Renal cortex interstitium (tissue), 11 donors: Measurements from ENCODE around the gene RABGAP1L. TPM values are rescaled to one million over a fixed set of nuclear protein-coding genes. Genes with fewer than 3 reads are reported as not detected.
"Not testable (repeated sequence)": the region's sequence is repeated elsewhere in the genome, so short reads cannot be mapped to it uniquely, and the experiment has no call there.

Source experiments
- DNase-seq, 11 donors: peaks; one replicate each; pipeline ENCODE4 v3.0.0-alpha.2; 2013; ENCODE audit warnings: low read depth in 9 of 11, low spot score in 4 of 11; ENCODE audit errors: extremely low read depth in 1 of 11
- polyA plus RNA-seq, 3 donors: library from polyadenylated mRNA; unstranded; fragments of 120-200 nt; gene quantifications; one replicate each; pipeline ENCODE4 v1.2.1, GENCODE V29; 2013; ENCODE audit not compliant: insufficient read length in 3 of 3

The RABGAP1L gene
- polyA plus RNA-seq, 3 donors, result 25.2 to 31.2 (median 30.0) TPM

DNA sequence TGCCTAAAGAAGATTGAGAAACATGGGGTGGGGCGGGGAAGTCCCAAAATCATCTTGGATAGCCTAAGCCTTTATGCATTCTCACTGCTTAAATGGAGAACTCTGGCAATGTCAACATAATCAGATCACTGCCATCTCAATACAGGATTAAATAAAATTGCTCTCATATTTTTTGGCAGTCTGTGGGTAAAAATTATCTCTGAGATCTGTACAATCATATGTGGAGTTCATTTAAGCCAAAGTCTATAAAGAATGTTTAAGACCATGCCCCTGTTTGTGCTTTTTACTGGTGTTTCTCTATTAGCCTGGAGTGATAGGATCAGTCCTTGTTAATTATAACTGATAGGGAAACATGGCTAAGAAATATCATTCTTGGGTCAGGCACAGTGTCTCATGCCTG lies 424.8 kb downstream of the RABGAP1L start:
- DNase-seq, result no peak

GRCh38 chr1:174588618-174589017 lies 429.3 kb downstream of the RABGAP1L start:
- DNase-seq, result not testable (repeated sequence)

DNA sequence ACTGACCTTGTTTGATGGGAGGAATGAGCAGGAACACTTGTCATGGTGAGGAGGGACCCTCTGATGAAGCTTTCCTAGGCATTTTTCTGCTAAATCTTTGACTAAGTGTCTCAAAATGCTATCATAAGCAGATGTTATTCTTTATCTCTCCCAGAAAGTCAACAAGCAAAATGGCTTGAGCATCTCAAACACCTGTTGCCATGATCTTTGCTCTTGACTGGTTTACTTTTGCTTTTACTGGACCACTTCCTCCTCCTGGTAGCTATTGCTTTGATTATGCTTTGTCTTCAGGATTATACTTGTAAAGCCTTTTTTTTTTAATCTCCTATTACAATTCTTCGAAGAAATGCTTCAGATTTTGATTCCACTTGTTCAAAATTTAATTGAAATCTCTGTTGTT lies 445.9 kb downstream of the RABGAP1L start:
- DNase-seq, result no peak

- no peak for DNase-seq
These were observed 447.2 kb downstream of the RABGAP1L start for GRCh38 chr1:174606471-174606870.

DNA sequence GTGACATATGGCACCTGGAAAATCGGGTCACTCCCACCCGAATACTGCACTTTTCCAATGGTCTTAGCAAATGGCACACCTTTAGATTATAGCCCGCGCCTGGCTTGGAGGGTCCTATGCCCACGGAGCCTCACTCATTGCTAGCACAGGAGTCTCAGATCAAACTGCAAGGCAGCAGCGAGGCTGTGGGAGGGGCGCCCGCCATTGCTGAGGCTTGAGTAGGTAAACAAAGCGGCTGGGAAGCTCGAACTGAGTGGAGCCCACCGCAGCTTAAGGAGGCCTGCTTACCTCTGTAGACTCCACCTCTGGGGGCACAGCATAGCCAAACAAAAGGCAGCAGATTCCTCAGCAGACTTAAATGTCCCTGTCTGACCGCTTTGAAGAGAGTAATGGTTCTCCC lies 458.6 kb downstream of the RABGAP1L start:
- DNase-seq, result not testable (repeated sequence)

DNA sequence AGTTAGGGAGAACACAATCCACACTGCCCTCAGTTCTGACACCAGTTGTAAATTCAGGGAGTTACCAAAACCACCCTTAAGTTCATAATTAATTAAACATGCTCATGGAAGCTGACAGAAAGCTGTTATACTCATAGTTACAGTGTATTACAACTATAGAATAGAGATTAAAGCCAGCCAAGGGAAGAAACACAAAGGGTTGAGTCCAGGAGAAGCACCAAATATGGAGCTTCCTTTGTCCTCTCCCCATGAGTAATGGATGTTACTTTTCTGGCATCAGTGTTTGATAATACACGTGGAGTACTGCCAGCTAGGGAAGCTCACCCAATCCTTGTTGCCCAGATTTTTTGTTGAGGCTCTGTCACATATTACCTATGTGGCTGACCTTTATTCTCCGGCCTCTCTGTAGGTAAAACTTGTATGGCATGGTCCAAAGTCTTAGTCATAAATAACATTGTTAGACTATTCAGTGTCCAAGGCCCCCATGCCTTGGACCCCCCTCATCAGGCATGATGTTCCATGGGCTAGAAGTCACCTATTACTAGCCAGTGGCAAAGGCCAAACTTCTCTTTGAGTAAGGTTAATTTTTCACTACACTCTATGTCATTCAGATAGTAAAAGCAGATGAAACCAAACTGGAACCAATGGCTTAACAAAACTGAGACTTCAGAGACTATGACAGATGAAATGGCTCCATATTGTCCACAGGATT lies 464.2 kb downstream of the RABGAP1L start:
- no peak for DNase-seq

DNA sequence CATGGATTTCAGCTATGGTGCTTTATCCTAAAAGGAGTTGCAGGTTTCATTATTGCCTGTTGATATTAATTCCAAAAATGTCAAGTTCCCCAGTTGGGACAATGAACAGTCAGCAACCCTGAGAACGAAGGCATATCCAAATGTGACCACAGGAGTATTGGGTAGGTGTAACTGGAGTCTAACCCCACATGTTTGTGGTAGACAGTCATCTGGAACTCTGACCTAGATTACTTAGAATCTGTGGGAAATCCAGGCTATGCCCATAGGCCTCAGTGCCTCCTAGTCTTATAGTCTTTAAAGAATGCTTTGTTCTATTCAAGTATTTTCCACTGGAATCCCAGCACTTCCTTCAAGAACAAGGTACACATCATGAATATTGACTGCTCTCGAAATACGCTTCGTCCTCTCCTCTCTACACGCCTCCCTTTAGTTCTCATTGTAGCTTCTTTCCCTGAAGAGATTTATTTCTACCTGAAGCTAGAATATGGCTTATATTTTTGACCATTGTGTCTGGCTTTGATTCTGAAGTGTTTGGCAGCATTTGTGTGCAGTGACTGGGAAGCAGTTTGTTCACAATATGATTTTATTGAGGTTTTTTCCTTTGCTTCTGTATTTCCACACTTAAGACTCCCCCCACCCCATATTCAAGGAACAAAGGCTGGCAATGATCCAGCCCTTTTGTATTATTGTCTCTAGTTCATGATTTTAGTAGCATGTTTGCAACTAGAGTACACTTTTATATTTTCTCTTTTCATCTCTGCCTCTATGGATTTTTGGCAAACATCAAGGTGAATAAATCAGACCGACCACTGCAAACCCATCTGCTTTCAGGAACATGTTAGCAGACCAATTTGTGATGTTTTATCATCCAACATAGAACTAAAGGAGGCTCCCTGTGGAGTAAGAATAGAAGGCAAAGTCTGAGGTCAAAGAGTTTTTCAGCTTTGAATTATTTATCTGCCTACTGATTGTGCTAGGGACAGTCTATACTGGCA lies 467.0 kb downstream of the RABGAP1L start:
- DNase-seq, result no peak

GRCh38 chr1:174637487-174637886 lies 478.2 kb downstream of the RABGAP1L start:
- no peak for DNase-seq

GRCh38 chr1:174639461-174639860 lies 480.1 kb downstream of the RABGAP1L start:
- no peak for DNase-seq

- DNase-seq, result no peak
These were observed 481.5 kb downstream of the RABGAP1L start for GRCh38 chr1:174640783-174641182.

DNA sequence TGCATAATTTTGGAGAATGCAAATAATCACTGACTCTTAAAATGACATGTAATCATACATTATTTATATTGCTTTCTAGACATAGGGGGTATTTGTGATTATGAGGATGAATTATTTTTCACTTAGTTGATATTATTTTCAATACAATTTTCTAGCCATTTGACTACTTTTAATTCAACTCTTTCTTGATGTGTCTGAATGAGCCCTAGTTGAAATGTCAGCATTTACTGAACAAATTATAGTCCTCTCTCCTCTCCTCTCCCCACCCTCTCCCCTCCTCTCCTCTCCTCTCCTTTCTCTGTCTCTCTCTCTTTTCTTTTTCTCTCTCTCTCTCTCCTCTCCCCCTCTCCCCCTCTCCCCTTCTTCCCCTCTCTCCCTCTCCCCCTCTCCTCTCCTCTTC lies 483.1 kb downstream of the RABGAP1L start:
- no peak for DNase-seq

GRCh38 chr1:174643206-174643605 lies 483.9 kb downstream of the RABGAP1L start:
- DNase-seq, result no peak

DNA sequence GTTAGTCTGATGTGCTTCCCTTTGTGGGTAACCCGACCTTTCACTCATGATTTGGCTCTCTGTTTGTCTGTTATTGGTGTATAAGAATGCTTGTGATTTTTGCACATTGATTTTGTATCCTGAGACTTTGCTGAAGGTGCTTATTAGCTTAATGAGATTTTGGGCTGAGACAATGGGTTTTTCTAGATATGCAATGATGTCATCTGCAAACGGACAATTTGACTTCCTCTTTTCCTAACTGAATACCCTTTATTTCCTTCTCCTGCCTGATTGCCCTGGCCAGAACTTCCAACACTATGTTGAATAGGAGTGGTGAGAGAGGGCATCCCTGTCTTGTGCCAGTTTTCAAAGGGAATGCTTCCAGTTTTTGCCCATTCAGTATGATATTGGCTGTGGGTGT lies 490.3 kb downstream of the RABGAP1L start:
- not testable (repeated sequence) for DNase-seq

DNA sequence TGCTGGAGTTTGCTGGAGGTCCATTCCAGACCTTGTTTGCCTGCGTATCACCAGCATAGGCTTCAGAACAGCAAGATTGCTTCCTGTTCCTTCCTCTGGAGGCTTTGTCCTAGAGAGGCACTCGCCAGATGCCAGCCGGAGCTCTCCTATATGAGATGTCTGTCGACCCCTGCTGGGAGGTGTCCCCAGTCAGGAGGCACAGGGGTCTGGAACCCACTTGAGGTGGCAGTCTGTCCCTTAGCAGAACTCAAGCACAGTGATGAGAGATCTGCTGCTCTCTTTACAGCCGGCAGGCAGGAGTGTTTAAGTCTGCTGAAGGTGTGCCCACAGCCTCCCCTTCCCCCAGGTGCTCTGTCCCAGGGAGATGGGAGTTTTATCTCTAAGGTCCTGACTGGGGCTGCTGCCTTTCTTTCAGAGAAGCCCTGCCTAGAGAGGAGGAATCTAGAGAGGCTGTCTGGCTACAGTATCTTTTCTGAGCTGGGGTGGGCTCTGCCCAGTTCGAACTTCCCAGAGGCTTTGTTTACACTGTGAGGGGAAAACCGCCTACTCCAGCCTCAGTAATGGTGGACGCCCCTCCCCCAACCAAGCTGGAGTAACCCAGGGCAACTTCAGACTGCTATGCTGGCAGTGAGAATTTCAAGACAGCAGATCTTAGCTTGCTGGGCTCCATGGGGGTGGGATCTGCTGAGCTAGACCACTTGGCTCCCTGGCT lies 493.4 kb downstream of the RABGAP1L start:
- DNase-seq, result no peak

- DNase-seq, result no peak
These were observed 495.2 kb downstream of the RABGAP1L start for GRCh38 chr1:174654560-174654959.

DNA sequence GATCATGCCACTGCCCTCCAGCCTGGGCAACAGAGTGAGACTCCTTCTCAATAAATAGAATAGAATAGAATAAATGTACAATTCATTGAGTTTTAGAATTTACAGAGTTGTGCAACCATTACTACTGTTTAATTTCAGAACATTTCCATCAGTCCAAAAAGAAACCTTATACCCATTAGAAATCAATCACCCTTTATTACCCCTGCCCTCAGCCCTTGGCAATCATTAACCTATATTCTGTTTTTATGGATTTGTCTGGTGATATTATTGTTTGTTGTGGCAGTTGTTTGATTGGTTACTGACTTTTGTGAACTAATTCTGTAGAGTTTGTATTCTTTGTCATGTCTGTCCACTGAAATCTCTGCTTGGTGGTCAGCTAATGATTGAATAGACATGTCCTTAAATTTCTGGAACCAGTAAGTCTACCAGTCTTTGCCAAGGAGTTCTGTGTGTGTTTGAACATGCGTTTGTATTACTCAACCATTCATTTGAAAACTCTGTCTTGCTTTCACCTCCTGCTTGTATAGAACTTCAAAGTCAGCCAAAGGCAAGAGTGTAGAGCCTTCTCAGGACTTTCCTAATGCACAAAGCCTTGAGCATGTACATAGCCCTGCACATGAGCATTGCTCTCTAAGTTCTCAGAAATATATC lies 497.2 kb downstream of the RABGAP1L start:
- DNase-seq, result no peak

DNA sequence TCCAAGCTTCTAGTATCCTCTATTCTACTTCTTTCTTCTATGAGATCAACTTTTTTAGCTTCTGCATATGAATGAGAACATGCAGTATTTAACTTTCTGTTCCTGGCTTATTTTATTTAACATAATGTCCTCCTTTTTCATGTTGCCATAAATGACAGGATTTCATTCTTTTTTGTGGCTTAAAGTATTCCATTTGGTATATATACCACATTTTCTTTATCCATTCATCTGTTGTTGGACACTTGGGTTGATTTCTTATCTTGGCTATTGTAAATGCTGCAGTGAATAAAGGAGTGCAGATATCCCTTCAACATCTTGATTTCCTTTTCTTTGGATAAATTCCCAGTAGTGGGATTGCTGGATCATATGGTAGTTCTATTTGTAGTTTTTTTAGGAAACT lies 498.1 kb downstream of the RABGAP1L start:
- no peak for DNase-seq

GRCh38 chr1:174657893-174658292 lies 498.6 kb downstream of the RABGAP1L start:
- DNase-seq, result no peak

DNA sequence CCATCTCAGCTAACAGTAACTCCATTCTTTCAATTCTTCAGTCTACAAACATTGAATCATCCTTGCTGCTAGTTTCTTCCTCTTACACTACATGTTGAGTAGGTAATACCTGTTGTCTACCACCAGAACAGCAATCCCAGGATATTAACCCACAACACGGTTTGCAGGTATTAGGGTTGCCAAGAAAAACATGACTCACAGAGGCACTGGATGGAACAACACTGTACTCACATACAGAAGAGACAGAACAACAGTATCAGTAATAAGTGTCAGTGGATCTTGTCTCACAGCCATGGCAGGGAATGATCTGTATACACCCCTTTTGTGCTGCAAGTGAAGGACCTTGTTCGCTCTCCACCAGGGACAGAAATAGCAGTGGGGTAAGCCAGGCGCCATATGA lies 500.5 kb downstream of the RABGAP1L start:
- no peak for DNase-seq
